Measurements from ENCODE around the gene VIPR2. TPM values are rescaled to one million over a fixed set of nuclear protein-coding genes. Genes with fewer than 3 reads are reported as not detected.
A peak's percentile ranks its signal among the peaks of the same experiment; 100 is the strongest.

Gene VIPR2
- total RNA-seq, 1 donor from 2014 or later, result 0.92 TPM

DNA sequence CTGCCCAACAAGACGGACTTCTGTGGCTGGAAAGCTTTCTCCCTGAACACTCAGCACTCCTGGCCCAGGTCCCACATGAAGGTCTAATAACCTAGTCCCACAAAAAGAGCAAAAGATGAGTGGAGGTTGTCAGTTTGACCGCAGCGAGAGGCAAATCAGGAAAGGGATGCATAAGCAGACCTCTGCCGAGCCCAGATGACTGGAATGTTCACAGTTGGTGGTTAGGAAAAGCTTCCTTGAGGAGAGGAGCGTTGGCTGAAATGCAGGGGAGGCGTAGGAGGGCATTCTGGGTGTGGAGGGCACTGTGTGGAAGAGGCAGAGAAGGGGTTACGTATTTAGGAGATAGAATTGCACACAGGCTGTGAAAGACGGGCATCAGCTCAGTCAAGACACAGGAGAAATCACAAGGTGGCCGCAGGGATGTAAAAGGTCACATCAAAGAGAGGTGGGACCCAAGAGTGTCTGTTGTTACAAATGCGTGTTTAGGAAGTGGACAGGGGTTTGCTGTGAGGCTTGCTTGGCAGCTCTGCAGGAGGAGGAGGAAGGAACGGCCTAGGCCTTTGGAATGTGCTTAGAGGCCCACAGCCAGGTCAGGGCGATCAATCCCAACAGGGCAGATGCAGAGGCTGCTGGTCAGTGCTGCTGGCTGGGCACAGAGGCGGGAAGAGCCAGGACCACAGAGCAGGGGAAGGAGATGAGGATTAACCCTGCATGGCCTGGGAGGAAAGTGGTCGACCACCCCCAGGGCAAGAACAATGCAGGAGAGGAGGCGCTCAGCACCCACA is 133.5 kb downstream of the VIPR2 start:
- peaks cover 13% of the 10 kb centered on the region for H3F3A ChIP-seq (ENCODE audit: low read depth)
- peaks cover 16% of the 10 kb centered on the region for H3K4me1 ChIP-seq

DNA sequence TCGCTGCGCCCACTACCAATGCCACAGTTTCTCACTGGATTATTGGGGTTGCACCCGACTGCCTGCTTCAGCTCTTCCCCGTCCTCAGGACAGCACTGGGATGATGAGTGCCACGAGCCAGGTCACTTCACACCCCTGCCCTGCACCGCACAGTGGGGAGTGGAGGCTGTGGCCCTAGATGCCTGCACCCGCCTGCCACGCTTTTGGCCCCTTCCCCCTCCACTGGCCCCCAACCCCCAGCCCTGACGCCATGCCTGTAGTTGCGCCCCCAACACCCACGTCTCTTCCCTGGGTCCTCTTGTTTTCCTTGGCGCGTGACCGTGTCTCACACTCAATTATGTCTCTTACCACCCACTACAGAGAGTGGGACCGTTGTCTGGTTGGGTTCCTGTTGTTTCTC is 134.3 kb downstream of the VIPR2 start:
- DNase-seq (ENCODE audit: low spot score), result no peak
- H3K9me3 Mint-ChIP-seq, result no peaks in the 10 kb centered on the region
- H3K4me3 ChIP-seq, result no peak overlapping the region
- no peaks in the 10 kb centered on the region for H3K36me3 Mint-ChIP-seq
- H3K36me3 ChIP-seq, result no peaks in the 10 kb centered on the region
- no peak overlapping the region for H3K27ac Mint-ChIP-seq
- H3K9ac ChIP-seq, result no peak overlapping the region
- H3K4me2 ChIP-seq, result no peak overlapping the region
- TF ChIP-seq EZH2 (IDR thresholded peaks at IDR 0.05) (no peak), CTCF (IDR thresholded peaks at IDR 0.05) (no peak), EZH2phosphoT487 (IDR thresholded peaks at IDR 0.05) (no peak)
- H3K79me2 ChIP-seq (ENCODE audit: low read depth), result no peaks in the 10 kb centered on the region
- no peak overlapping the region for H3K4me3 Mint-ChIP-seq
- no peaks in the 10 kb centered on the region for H3K27me3 ChIP-seq
- peaks cover 17% of the 10 kb centered on the region for H3K4me1 Mint-ChIP-seq
- H3K4me1 ChIP-seq, result peaks cover 11% of the 10 kb centered on the region
- H3K27ac ChIP-seq, result no peak overlapping the region
- H3K9me3 ChIP-seq (ENCODE audit: low read depth), result no peaks in the 10 kb centered on the region
- H3F3A ChIP-seq (ENCODE audit: low read depth), result peaks cover 13% of the 10 kb centered on the region
- no peaks in the 10 kb centered on the region for H4K20me1 ChIP-seq (ENCODE audit: low read depth)
- no peak overlapping the region for H2AFZ ChIP-seq (replicated peaks)
- H3K27me3 Mint-ChIP-seq (ENCODE audit: insufficient read depth, low read depth), result no peaks in the 10 kb centered on the region

More for the DNA sequence above, 133.5 kb downstream of the VIPR2 start:
- Histone ChIP-seq H3K9me3 (ENCODE audit: low read depth) (no peaks in the 10 kb centered on the region), H3K9ac (no peak overlapping the region), H3K27ac (no peak overlapping the region), H3K27me3 (no peaks in the 10 kb centered on the region), H3K79me2 (ENCODE audit: low read depth) (no peaks in the 10 kb centered on the region), H4K20me1 (ENCODE audit: low read depth) (no peaks in the 10 kb centered on the region), H2AFZ (replicated peaks) (peak overlapping the region; percentile 24), H3K4me2 (no peak overlapping the region), H3K4me3 (no peak overlapping the region), H3K36me3 (no peaks in the 10 kb centered on the region)
- peaks cover under 1% of the 10 kb centered on the region for H3K27me3 Mint-ChIP-seq (ENCODE audit: insufficient read depth, low read depth)
- no peak overlapping the region for H3K4me3 Mint-ChIP-seq
- TF ChIP-seq EZH2 (IDR thresholded peaks at IDR 0.05), result no peak
- TF ChIP-seq EZH2phosphoT487 (IDR thresholded peaks at IDR 0.05), result no peak
- no peak for TF ChIP-seq CTCF (IDR thresholded peaks at IDR 0.05)
- no peak overlapping the region for H3K27ac Mint-ChIP-seq
- no peaks in the 10 kb centered on the region for H3K9me3 Mint-ChIP-seq
- DNase-seq (ENCODE audit: low spot score), result no peak
- no peaks in the 10 kb centered on the region for H3K36me3 Mint-ChIP-seq
- peaks cover 18% of the 10 kb centered on the region for H3K4me1 Mint-ChIP-seq

- Mint-ChIP-seq H3K4me3 (no peak overlapping the region), H3K36me3 (no peaks in the 10 kb centered on the region), H3K9me3 (no peaks in the 10 kb centered on the region), H3K27ac (no peak overlapping the region), H3K27me3 (ENCODE audit: insufficient read depth, low read depth) (no peaks in the 10 kb centered on the region), H3K4me1 (peaks cover 12% of the 10 kb centered on the region)
- Histone ChIP-seq H4K20me1 (ENCODE audit: low read depth) (no peaks in the 10 kb centered on the region), H2AFZ (replicated peaks) (no peak overlapping the region), H3K27me3 (no peaks in the 10 kb centered on the region), H3K79me2 (ENCODE audit: low read depth) (no peaks in the 10 kb centered on the region), H3K36me3 (no peaks in the 10 kb centered on the region), H3K27ac (no peak overlapping the region), H3F3A (ENCODE audit: low read depth) (peaks cover 10% of the 10 kb centered on the region), H3K4me2 (no peak overlapping the region), H3K4me3 (no peak overlapping the region), H3K9me3 (ENCODE audit: low read depth) (no peaks in the 10 kb centered on the region), H3K4me1 (peaks cover 11% of the 10 kb centered on the region), H3K9ac (no peak overlapping the region)
- DNase-seq (ENCODE audit: low spot score), result no peak
- TF ChIP-seq EZH2 (IDR thresholded peaks at IDR 0.05), result no peak
- TF ChIP-seq CTCF (IDR thresholded peaks at IDR 0.05), result no peak
- no peak for TF ChIP-seq EZH2phosphoT487 (IDR thresholded peaks at IDR 0.05)
Measured at GRCh38 chr7:159009951-159010350, 134.7 kb downstream of the VIPR2 start.
